ENCODE measurements around the gene HRH3. TPM values are rescaled to one million over a fixed set of nuclear protein-coding genes. Genes with fewer than 3 reads are reported as not detected.

HRH3 gene
- total and polyA plus RNA-seq, 8 donors, result not detected

GRCh38 chr20:62167474-62167873 is 52.6 kb downstream of the HRH3 start:
- intact Hi-C loops (cut with DNase I; ENCODE audit: low total_unique reads), result no loop called here
- no peak overlapping the region for H3K27ac ChIP-seq
- H3K9me3 ChIP-seq, result no peaks in the 10 kb centered on the region
- no peak for DNase-seq
- WGBS, 5 donors, result 81 to 92% (median 90%) methylated on average over 5 to 6 of the region's 6 CpGs
- no peak for TF ChIP-seq POLR2A (IDR thresholded peaks at IDR 0.05)
- no peak for TF ChIP-seq EP300 (IDR thresholded peaks at IDR 0.05)
- peaks cover 40 to 84% (median 79%) of the 10 kb centered on the region in 4 donors for H3K36me3 ChIP-seq
- no peaks in the 10 kb centered on the region for H3K27me3 ChIP-seq
- H3K4me1 ChIP-seq, result no peaks in the 10 kb centered on the region
- no peak overlapping the region for H3K4me3 ChIP-seq

GRCh38 chr20:62165762-62166399 is 54.2 kb downstream of the HRH3 start:
- DNase-seq, result no peak
- Histone ChIP-seq H3K9me3 (no peaks in the 10 kb centered on the region), H3K4me3 (no peak overlapping the region), H3K27ac (no peak overlapping the region), H3K27me3 (no peaks in the 10 kb centered on the region), H3K36me3 (peaks cover 54 to 95% (median 91%) of the 10 kb centered on the region in 4 donors), H3K4me1 (no peaks in the 10 kb centered on the region)
- 88 to 93% (median 90%) methylated on average over 25 of the region's 25 CpGs for WGBS, 5 donors
- TF ChIP-seq CTCF (IDR thresholded peaks at IDR 0.05) (no peak), POLR2A (IDR thresholded peaks at IDR 0.05) (no peak), POLR2AphosphoS5 (IDR thresholded peaks at IDR 0.05) (no peak), EP300 (IDR thresholded peaks at IDR 0.05) (no peak)
- intact Hi-C loops (cut with DNase I; ENCODE audit: low total_unique reads), result no loop called here

Other genes with a start within 250 kb of the HRH3 start
- gene TAF4, start 154.4 kb downstream of the HRH3 start, total RNA-seq, result 10 to 100 TPM in 4 of 5 donors, 1 to 10 TPM in 1; 9.5 to 33.9 (median 22.6) TPM
- gene TAF4, start 154.4 kb downstream of the HRH3 start, polyA plus RNA-seq, result 1 to 10 TPM; 3.2 to 4.3 (median 3.8) TPM
- gene LSM14B, start 97.8 kb downstream of the HRH3 start, total RNA-seq, result 10 to 100 TPM in 4 of 5 donors, under 1 TPM in 1; 0.58 to 27.2 (median 15.6) TPM
- gene LSM14B, start 97.8 kb downstream of the HRH3 start, polyA plus RNA-seq, result 10 to 100 TPM; 14.1 to 18.0 (median 14.9) TPM
- gene PSMA7, start 76.9 kb downstream of the HRH3 start, total RNA-seq, result 100 to 1,000 TPM; 119 to 202 (median 140) TPM
- gene PSMA7, start 76.9 kb downstream of the HRH3 start, polyA plus RNA-seq, result 100 to 1,000 TPM; 245 to 280 (median 247) TPM
- 10 to 100 TPM in 3 of 5 donors, 1 to 10 TPM in 2; 5.8 to 34.8 (median 13.0) TPM for gene SS18L1, start 76.5 kb downstream of the HRH3 start, total RNA-seq
- 1 to 10 TPM; 5.5 to 9.6 (median 6.1) TPM for gene SS18L1, start 76.5 kb downstream of the HRH3 start, polyA plus RNA-seq
- 10 to 100 TPM; 13.6 to 77.9 (median 22.8) TPM for gene MTG2, start 37.2 kb downstream of the HRH3 start, total RNA-seq
- 10 to 100 TPM; 14.7 to 28.2 (median 19.8) TPM for gene MTG2, start 37.2 kb downstream of the HRH3 start, polyA plus RNA-seq
- 10 to 100 TPM; 23.2 to 83.4 (median 66.3) TPM for gene OSBPL2, start 18.2 kb upstream of the HRH3 start, total RNA-seq
- gene OSBPL2, start 18.2 kb upstream of the HRH3 start, polyA plus RNA-seq, result 10 to 100 TPM; 15.1 to 19.7 (median 19.7) TPM
- gene ADRM1, start 82.7 kb upstream of the HRH3 start, total RNA-seq, result 100 to 1,000 TPM in 2 of 5 donors, 10 to 100 TPM in 3; 42.0 to 130 (median 68.4) TPM
- gene ADRM1, start 82.7 kb upstream of the HRH3 start, polyA plus RNA-seq, result 10 to 100 TPM; 82.3 to 91.3 (median 85.0) TPM
- 100 to 1,000 TPM in 2 of 5 donors, 10 to 100 TPM in 3; 42.2 to 278 (median 86.9) TPM for gene LAMA5, start 147.0 kb upstream of the HRH3 start, total RNA-seq
- gene LAMA5, start 147.0 kb upstream of the HRH3 start, polyA plus RNA-seq, result 100 to 1,000 TPM in 1 of 3 donors, 10 to 100 TPM in 2; 41.4 to 278 (median 72.3) TPM
- gene RPS21, start 166.8 kb upstream of the HRH3 start, total RNA-seq, result 1,000 to 10,000 TPM in 3 of 5 donors, 100 to 1,000 TPM in 2; 239 to 2,998 (median 1,528) TPM
- 1,000 to 10,000 TPM; 4,606 to 7,615 (median 4,647) TPM for gene RPS21, start 166.8 kb upstream of the HRH3 start, polyA plus RNA-seq
- 1 to 10 TPM in 4 of 5 donors, under 1 TPM in 1; 0.55 to 7.8 (median 1.4) TPM for gene CABLES2, start 187.0 kb upstream of the HRH3 start, total RNA-seq
- 1 to 10 TPM; 2.0 to 3.2 (median 2.5) TPM for gene CABLES2, start 187.0 kb upstream of the HRH3 start, polyA plus RNA-seq
- 1 to 10 TPM in 1 of 5 donors, under 1 TPM in 2, not detected in 2; 0.45 to 2.3 (median 0.55) TPM for gene RBBP8NL, start 207.3 kb upstream of the HRH3 start, total RNA-seq
- gene RBBP8NL, start 207.3 kb upstream of the HRH3 start, polyA plus RNA-seq, result 1 to 10 TPM; 2.1 to 8.0 (median 5.7) TPM